Measurements from ENCODE around the gene C11orf68.

The C11orf68 gene

GRCh38 chr11:65947603-65948125 is 28.8 kb upstream of the C11orf68 start:
- no peak for DNase-seq (ENCODE audit: low read depth)
- no peak overlapping the region for H3K4me3 ChIP-seq (ENCODE audit: low read depth, low read length)
- TF ChIP-seq CTCF (IDR thresholded peaks at IDR 0.05; ENCODE audit: control insufficient read depth, extremely low read depth, insufficient read depth) = no peak

GRCh38 chr11:65947133-65947532 is 28.3 kb upstream of the C11orf68 start:
- no peak overlapping the region for H3K4me3 ChIP-seq (ENCODE audit: low read depth, low read length)
- no peak for TF ChIP-seq CTCF (IDR thresholded peaks at IDR 0.05; ENCODE audit: control insufficient read depth, extremely low read depth, insufficient read depth)
- DNase-seq (ENCODE audit: low read depth) = no peak

DNA sequence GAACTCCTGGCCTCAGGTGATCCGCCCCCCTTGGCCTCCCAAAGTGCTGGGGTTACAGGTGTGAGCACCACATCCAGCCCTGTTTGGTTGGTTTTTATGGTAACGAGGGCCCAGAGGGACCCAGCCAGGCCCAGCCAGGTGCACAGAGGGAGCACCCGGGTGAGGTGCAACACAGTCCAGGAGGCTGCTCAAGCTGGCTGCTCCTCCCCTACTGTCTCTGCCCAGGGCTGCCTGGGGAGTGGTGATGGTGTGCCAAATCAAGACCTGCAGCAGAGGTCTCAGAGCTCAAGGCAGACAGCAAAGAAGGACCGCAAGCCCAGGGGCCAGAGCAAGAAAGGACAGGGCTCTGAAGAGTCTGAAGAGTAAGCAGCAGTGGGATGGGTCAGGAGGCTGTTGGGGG is 27.8 kb upstream of the C11orf68 start:
- no peak overlapping the region for H3K4me3 ChIP-seq (ENCODE audit: low read depth, low read length)
- DNase-seq (ENCODE audit: low read depth) = no peak
- no peak for TF ChIP-seq CTCF (IDR thresholded peaks at IDR 0.05; ENCODE audit: control insufficient read depth, extremely low read depth, insufficient read depth)

DNA sequence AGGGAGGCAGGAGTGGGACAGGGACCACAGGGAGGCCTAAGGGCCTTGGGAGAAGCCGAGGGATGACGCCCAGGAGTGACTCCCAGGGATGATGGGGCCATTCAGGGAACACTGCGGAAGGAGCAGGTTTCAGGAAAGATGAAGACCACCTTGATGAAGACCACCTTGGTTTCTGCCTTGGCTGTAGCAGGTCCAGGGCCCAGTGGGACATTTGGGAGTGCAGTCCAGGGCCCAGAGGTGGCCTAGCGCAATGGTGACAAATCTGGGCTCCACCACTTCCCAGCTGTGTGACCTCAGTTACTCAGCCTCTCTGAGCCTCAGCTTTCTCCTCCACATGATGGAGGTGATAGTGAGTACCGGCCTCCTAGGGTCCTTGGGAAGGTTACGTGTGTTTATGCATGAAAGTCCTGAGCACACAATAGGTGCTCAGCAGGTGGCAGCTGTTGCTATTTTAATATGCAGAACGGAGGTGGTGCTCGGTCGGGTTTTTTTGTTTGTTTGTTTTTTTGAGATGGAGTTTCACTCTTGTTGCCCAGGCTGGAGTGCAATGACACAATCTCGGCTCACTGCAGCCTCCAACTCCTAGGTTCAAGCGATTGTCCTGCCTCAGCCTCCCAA is 27.2 kb upstream of the C11orf68 start:
- H3K4me3 ChIP-seq (ENCODE audit: low read depth, low read length) = no peak overlapping the region
- no peak for DNase-seq (ENCODE audit: low read depth)
- no peak for TF ChIP-seq CTCF (IDR thresholded peaks at IDR 0.05; ENCODE audit: control insufficient read depth, extremely low read depth, insufficient read depth)

DNA sequence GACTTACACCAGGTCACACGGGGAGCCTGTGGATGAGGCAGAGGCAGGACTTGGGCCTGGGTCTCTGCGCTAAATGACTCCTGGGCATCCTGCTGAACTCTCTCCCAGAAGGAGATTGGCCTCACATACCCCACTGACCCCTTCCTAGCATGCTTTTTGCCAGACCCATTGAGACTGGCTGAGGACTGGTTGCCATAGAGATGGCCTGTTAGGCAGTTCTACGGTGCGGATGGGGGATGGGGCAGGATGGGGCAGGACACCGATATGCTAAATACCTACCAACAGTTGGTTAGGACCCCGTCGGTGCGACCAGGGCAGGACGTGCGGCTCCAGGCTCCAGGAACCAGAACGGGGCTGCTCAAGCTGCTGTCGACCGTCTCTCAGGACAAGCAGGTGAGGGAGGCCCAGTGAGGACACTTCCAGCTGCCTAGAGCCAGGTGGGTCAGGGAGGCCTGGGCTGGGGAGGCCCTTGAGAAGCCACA is 26.6 kb upstream of the C11orf68 start, which contains the start of gene TSGA10IP:
TSS of gene TSGA10IP (plus strand) at position 51 of the 482 bp plus-strand sequence. CDS start at position 247, 196 bp downstream.
- no peak within 1 kb of the TSS for H3K4me3 ChIP-seq (ENCODE audit: low read depth, low read length)
- no peak for DNase-seq (ENCODE audit: low read depth)

GRCh38 chr11:65944767-65945166 is 25.9 kb upstream of the C11orf68 start:
- DNase-seq (ENCODE audit: low read depth) = no peak
- H3K4me3 ChIP-seq (ENCODE audit: low read depth, low read length) = no peak overlapping the region
- TF ChIP-seq CTCF (IDR thresholded peaks at IDR 0.05; ENCODE audit: control insufficient read depth, extremely low read depth, insufficient read depth) = no peak

More for the DNA sequence above, 26.6 kb upstream of the C11orf68 start, which contains the start of gene TSGA10IP:
- no peak for TF ChIP-seq CTCF (IDR thresholded peaks at IDR 0.05; ENCODE audit: control insufficient read depth, extremely low read depth, insufficient read depth)
